Measurements from ENCODE around the gene PAX4. TPM values are rescaled to one million over a fixed set of nuclear protein-coding genes. Genes with fewer than 3 reads are reported as not detected.

PAX4 gene
- total RNA-seq, 1 experiment from 2014 or later = not detected

- Histone ChIP-seq H3K4ac (ENCODE audit: low read depth, low read length) (no peak overlapping the region), H3K4me1 (ENCODE audit: insufficient read depth, low read length) (no peaks in the 10 kb centered on the region), H3K23me2 (ENCODE audit: insufficient read length, low read depth, low read length, poor library complexity, severe bottlenecking) (no peaks in the 10 kb centered on the region), H3K14ac (ENCODE audit: insufficient read depth, low read length) (no peak overlapping the region), H3T11ph (ENCODE audit: low read length) (no peak overlapping the region), H4K20me1 (ENCODE audit: control insufficient read depth, insufficient read depth, insufficient read length) (no peaks in the 10 kb centered on the region), H3K56ac (ENCODE audit: insufficient read length, low read depth, low read length) (no peak overlapping the region), H3K9me3 (ENCODE audit: control insufficient read depth, low read depth, low read length) (no peaks in the 10 kb centered on the region), H2BK5ac (ENCODE audit: insufficient read length, low read length) (no peak overlapping the region), H2BK15ac (ENCODE audit: low read depth, low read length) (no peak overlapping the region), H3K79me2 (ENCODE audit: insufficient read depth, low read length) (no peaks in the 10 kb centered on the region), H2BK12ac (ENCODE audit: insufficient read length, low read depth, low read length) (no peak overlapping the region), H2BK20ac (ENCODE audit: low read depth, low read length, poor library complexity, severe bottlenecking) (no peak overlapping the region), H2BK120ac (ENCODE audit: low read depth, low read length, poor library complexity, severe bottlenecking) (no peak overlapping the region), H3K23ac (ENCODE audit: insufficient read length, low read depth, low read length) (no peak overlapping the region), H3K4me2 (ENCODE audit: insufficient read depth, insufficient read length, low read length) (no peak overlapping the region), H3K27me3 (ENCODE audit: insufficient read depth, low read length) (no peaks in the 10 kb centered on the region), H2AK5ac (ENCODE audit: insufficient read length, low read length) (no peak overlapping the region), H3K9ac (ENCODE audit: extremely low read depth, insufficient read length, low read length) (no peak overlapping the region), H4K5ac (ENCODE audit: insufficient read length, low read depth, low read length) (no peak overlapping the region), H4K91ac (ENCODE audit: insufficient read length, low read depth, low read length) (no peak overlapping the region), H3K79me1 (ENCODE audit: insufficient read depth, low read depth, low read length, poor library complexity, severe bottlenecking) (no peaks in the 10 kb centered on the region), H3K18ac (ENCODE audit: insufficient read length, low read depth, low read length) (no peak overlapping the region), H2AFZ (ENCODE audit: low read length) (no peak overlapping the region), H4K8ac (replicated peaks; ENCODE audit: insufficient read length, low read depth, low read length) (no peak overlapping the region), H3K27ac (ENCODE audit: insufficient read length, low read depth, low read length) (no peak overlapping the region)
- no peak overlapping the region for H3K4me3 Mint-ChIP-seq
- DNase-seq = no peak
- H3K27ac Mint-ChIP-seq = no peak overlapping the region
- H3K27me3 Mint-ChIP-seq (ENCODE audit: low read depth) = peaks cover 16% of the 10 kb centered on the region
- peaks cover 4 to 11% of the 10 kb centered on the region in 2 experiments for H3K4me1 Mint-ChIP-seq
- H3K9me3 Mint-ChIP-seq = no peaks in the 10 kb centered on the region
- TF ChIP-seq CTCF (conservative IDR thresholded peaks at IDR 0.05) = no peak
- WGBS (ENCODE audit: extremely low coverage, insufficient read length, low lambda C conversion rate) = no CpG with 5 or more reads among the region's 1 CpG
- peaks cover 21 to 26% (median 24%) of the 10 kb centered on the region in 3 experiments for H3K36me3 Mint-ChIP-seq (ENCODE audit: insufficient read depth in 1 of 3, low read depth in 3 of 3)
Measured at GRCh38 chr7:127594490-127594889, 23.5 kb downstream of the PAX4 start.
